Measurements from ENCODE around the gene ZFAND3.
A peak's percentile ranks its signal among the peaks of the same experiment; 100 is the strongest.

The ZFAND3 gene

GRCh38 chr6:38030380-38030779 lies 210.9 kb downstream of the ZFAND3 start:
- TF ChIP-seq, protein P1, sequence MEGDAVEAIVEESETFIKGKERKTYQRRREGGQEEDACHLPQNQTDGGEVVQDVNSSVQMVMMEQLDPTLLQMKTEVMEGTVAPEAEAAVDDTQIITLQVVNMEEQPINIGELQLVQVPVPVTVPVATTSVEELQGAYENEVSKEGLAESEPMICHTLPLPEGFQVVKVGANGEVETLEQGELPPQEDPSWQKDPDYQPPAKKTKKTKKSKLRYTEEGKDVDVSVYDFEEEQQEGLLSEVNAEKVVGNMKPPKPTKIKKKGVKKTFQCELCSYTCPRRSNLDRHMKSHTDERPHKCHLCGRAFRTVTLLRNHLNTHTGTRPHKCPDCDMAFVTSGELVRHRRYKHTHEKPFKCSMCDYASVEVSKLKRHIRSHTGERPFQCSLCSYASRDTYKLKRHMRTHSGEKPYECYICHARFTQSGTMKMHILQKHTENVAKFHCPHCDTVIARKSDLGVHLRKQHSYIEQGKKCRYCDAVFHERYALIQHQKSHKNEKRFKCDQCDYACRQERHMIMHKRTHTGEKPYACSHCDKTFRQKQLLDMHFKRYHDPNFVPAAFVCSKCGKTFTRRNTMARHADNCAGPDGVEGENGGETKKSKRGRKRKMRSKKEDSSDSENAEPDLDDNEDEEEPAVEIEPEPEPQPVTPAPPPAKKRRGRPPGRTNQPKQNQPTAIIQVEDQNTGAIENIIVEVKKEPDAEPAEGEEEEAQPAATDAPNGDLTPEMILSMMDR (IDR thresholded peaks at IDR 0.05; ENCODE audit: low read depth, low read length) = no peak
- Histone ChIP-seq H3K27ac (no peak overlapping the region), H3K4me3 (ENCODE audit: low read depth, low read length) (no peak overlapping the region), H3K9me3 (ENCODE audit: severe bottlenecking) (no peaks in the 10 kb centered on the region), H3K27me3 (ENCODE audit: insufficient read depth, low read depth, severe bottlenecking) (no peaks in the 10 kb centered on the region), H3K36me3 (no peaks in the 10 kb centered on the region)
- no peak for DNase-seq

GRCh38 chr6:38032797-38033196 lies 213.3 kb downstream of the ZFAND3 start:
- H3K4me3 ChIP-seq (ENCODE audit: low read depth, low read length) = no peak overlapping the region
- H3K27ac ChIP-seq = no peak overlapping the region
- TF ChIP-seq, protein P1 (IDR thresholded peaks at IDR 0.05; ENCODE audit: low read depth, low read length) = no peak
- H3K9me3 ChIP-seq (ENCODE audit: severe bottlenecking) = no peaks in the 10 kb centered on the region
- DNase-seq = no peak
- no peaks in the 10 kb centered on the region for H3K27me3 ChIP-seq (ENCODE audit: insufficient read depth, low read depth, severe bottlenecking)
- H3K36me3 ChIP-seq = no peaks in the 10 kb centered on the region

GRCh38 chr6:38033442-38033982 lies 214.0 kb downstream of the ZFAND3 start:
- no peak overlapping the region for H3K4me3 ChIP-seq (ENCODE audit: low read depth, low read length)
- no peaks in the 10 kb centered on the region for H3K27me3 ChIP-seq (ENCODE audit: insufficient read depth, low read depth, severe bottlenecking)
- H3K36me3 ChIP-seq = no peaks in the 10 kb centered on the region
- no peaks in the 10 kb centered on the region for H3K9me3 ChIP-seq (ENCODE audit: severe bottlenecking)
- H3K27ac ChIP-seq = no peak overlapping the region
- TF ChIP-seq, protein P1 (IDR thresholded peaks at IDR 0.05; ENCODE audit: low read depth, low read length) = no peak
- no peak for DNase-seq

DNA sequence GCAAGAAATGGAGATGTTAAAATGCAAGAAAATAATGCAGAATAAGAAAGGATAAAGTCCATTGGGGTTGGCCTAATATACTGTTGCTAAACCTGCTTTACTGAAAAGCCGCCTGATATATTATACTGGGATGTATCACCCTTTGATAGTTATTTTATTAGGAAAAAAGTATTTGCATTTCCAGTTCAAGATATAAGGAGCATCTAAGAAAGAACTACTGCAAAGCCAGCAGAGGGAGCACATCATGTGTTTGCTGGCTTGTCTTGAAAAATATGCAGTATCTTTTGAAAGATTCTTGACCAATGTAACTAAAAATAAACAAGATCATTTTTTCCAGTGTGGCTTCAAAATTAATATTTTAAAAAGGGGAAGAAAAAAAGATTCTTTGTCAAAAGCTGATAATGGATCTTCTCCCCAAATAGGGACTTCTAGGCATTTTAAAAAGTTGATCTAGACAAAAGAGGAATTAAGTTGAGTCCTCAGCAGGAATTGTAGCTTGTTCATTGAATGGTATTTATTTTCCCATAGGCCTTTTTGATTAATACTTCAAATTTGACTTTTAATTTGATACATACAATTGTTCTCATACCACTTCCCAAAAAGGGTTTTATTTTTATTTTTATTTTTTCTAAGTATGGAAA lies 214.9 kb downstream of the ZFAND3 start:
- no peaks in the 10 kb centered on the region; the same call in 1 of the 2 replicates for H3K36me3 ChIP-seq
- no peak overlapping the region for H3K27ac ChIP-seq
- TF ChIP-seq, protein P1 (IDR thresholded peaks at IDR 0.05; ENCODE audit: low read depth, low read length) = peak; percentile 63
- H3K4me3 ChIP-seq (ENCODE audit: low read depth, low read length) = no peak overlapping the region
- H3K9me3 ChIP-seq (ENCODE audit: severe bottlenecking) = no peaks in the 10 kb centered on the region
- H3K27me3 ChIP-seq (ENCODE audit: insufficient read depth, low read depth, severe bottlenecking) = no peaks in the 10 kb centered on the region
- peak; percentile 27 for DNase-seq

- no peak overlapping the region for H3K27ac ChIP-seq
- no peak overlapping the region for H3K4me3 ChIP-seq (ENCODE audit: low read depth, low read length)
- TF ChIP-seq, protein P1 (IDR thresholded peaks at IDR 0.05; ENCODE audit: low read depth, low read length) = no peak
- no peaks in the 10 kb centered on the region for H3K27me3 ChIP-seq (ENCODE audit: insufficient read depth, low read depth, severe bottlenecking)
- H3K9me3 ChIP-seq (ENCODE audit: severe bottlenecking) = no peaks in the 10 kb centered on the region
- no peaks in the 10 kb centered on the region; the same call in 1 of the 2 replicates for H3K36me3 ChIP-seq
- DNase-seq = no peak
Measured at GRCh38 chr6:38035478-38035877, 216.0 kb downstream of the ZFAND3 start.

DNA sequence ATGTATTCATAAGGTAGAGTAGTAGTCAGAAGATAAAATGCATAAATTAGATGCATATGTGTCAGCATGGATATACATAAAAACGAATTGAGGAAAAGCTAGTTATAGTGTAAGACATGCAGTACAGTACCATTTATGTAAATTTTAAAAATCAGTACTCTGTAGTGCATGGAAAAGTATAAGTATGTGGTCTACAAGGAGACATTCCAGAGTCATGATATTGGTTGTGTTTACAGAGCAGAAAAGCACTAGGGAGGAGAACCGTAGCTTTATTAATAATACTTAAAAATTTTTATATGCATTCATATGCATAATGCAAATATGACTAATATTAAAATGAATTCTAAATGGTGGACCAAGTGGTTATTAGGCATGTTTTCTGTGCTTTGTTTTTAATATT lies 220.0 kb downstream of the ZFAND3 start:
- Histone ChIP-seq H3K4me3 (ENCODE audit: low read depth, low read length) (no peak overlapping the region), H3K27ac (no peak overlapping the region), H3K36me3 (no peaks in the 10 kb centered on the region; the same call in 1 of the 2 replicates), H3K9me3 (ENCODE audit: severe bottlenecking) (no peaks in the 10 kb centered on the region), H3K27me3 (ENCODE audit: insufficient read depth, low read depth, severe bottlenecking) (no peaks in the 10 kb centered on the region)
- TF ChIP-seq, protein P1 (IDR thresholded peaks at IDR 0.05; ENCODE audit: low read depth, low read length) = no peak
- DNase-seq = no peak

Measured in WERI-Rb-1 (cell line).